Lower leg skin (tissue), 4 donors: ENCODE results near the gene SCARB2. TPM values are rescaled to one million over a fixed set of nuclear protein-coding genes. Genes with fewer than 3 reads are reported as not detected.

ENCODE experiments used
- DNase-seq, 2 donors: peaks; one replicate each; pipeline ENCODE4 v3.0.0-alpha.2; 2019; ENCODE audit warnings: low spot score in 2 of 2
- H3K4me3 ChIP-seq: fragments of 200-600 bp; sonication (generic); 2 replicates; pipeline ENCODE4 v1.5.1; 2017; ENCODE audit warnings: mild to moderate bottlenecking, low read depth; ENCODE audit not compliant: poor library complexity, severe bottlenecking
- CTCF ChIP-seq, 3 donors: fragments of 450-650 bp; IDR thresholded peaks; one replicate each; pipeline ENCODE4 v1.5.1; 2016; ENCODE audit warnings: antibody characterized with exemption in 3 of 3, mild to moderate bottlenecking in 3 of 3, moderate library complexity in 2 of 3
- POLR2A ChIP-seq, 2 donors: fragments of 450-650 bp; IDR thresholded peaks; one replicate each; pipeline ENCODE4 v1.6.1; 2016 to 2017; ENCODE audit warnings: antibody characterized with exemption in 2 of 2, mild to moderate bottlenecking in 1 of 2, moderate library complexity in 1 of 2
- WGBS, 2 donors: methylation state at CpG; one replicate each; pipeline ENCODE4 v1.1.5; 2018; 5-methylcytosine and 5-hydroxymethylcytosine counted together
- intact Hi-C: fragments of 100-400 bp; cut with DNase I; formaldehyde crosslinking; loops from one replicate; pipeline ENCODE4 v1.15.0; 2023; ENCODE audit warnings: low total_unique reads
- total RNA-seq, 4 donors: library from RNA; depleted of rRNA; stranded (reverse); fragments of >200 nt; gene quantifications; one replicate each; pipeline ENCODE4 v1.1.0, GENCODE V29; 2016

SCARB2 gene
- total RNA-seq, 4 donors from 2014 or later = 74.9 to 111 (median 82.8) TPM

- no peak for DNase-seq
- no peak for TF ChIP-seq POLR2A (IDR thresholded peaks at IDR 0.05)
- TF ChIP-seq CTCF (IDR thresholded peaks at IDR 0.05) = no peak
- no peak overlapping the region for H3K4me3 ChIP-seq
- intact Hi-C loops = no loop called here
- WGBS, 2 donors = 90 to 100% methylated on average over 1 of the region's 1 CpG
Measured at GRCh38 chr4:76175336-76175735, 38.3 kb downstream of the SCARB2 start.

- intact Hi-C loops = no loop called here
- H3K4me3 ChIP-seq = no peak overlapping the region
- no peak for DNase-seq
- WGBS, 2 donors = 84 to 88% methylated on average over 6 of the region's 6 CpGs
- TF ChIP-seq CTCF (IDR thresholded peaks at IDR 0.05) = no peak
- no peak for TF ChIP-seq POLR2A (IDR thresholded peaks at IDR 0.05)
Measured at GRCh38 chr4:76174216-76174615, 39.4 kb downstream of the SCARB2 start.

DNA sequence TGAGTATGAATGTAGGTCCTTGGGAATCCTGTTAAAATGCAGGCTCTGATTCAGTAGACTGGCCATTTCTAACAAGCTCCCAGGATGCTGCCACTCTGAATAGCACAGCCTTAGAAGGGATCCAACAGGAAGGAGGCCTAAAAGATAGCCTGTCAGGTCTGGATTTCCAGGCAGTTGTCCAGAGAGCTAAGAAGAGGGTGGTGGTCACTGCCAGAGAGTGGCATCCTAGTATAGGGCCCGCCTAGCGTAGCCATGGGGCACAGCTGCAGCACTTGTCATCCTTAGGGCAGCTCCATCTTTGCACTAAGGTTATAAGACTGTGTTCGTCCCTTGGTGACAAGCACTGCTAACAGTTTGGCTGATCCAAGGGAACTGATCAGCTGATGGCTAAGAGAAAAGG, 44.9 kb downstream of the SCARB2 start:
- no peak for TF ChIP-seq CTCF (IDR thresholded peaks at IDR 0.05)
- no peak for TF ChIP-seq POLR2A (IDR thresholded peaks at IDR 0.05)
- WGBS, 2 donors = 97 to 98% methylated on average over 3 of the region's 3 CpGs
- no peak overlapping the region for H3K4me3 ChIP-seq
- intact Hi-C loops = no loop called here
- DNase-seq = no peak

- TF ChIP-seq POLR2A (IDR thresholded peaks at IDR 0.05) (no peak), CTCF (IDR thresholded peaks at IDR 0.05) (no peak)
- no peak for DNase-seq
- 88 to 91% methylated on average over 3 of the region's 3 CpGs for WGBS, 2 donors
- H3K4me3 ChIP-seq = no peak overlapping the region
- intact Hi-C loops = no loop called here
Measured at GRCh38 chr4:76166480-76166879, 47.1 kb downstream of the SCARB2 start.

DNA sequence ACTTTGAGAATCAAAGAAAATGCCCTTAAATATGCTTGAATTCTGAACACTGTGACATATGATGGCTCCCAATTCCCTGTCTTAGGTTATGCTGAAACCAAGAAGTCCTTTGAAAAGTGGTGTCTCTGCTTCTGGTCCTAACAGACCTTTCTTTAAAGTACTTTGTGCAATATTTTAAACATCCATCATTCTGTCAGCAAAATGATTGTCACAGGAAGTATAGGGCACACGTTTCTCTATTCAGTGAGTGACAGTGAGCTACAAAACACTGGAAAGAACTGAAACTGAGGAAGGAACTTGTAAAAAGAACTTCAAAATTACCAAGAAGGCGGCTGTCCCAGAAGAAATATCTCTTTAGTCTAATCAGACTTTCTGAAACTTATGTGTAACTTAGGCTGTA, 53.3 kb downstream of the SCARB2 start:
- intact Hi-C loops = no loop called here
- WGBS, 2 donors = 16 to 46% methylated on average over 2 of the region's 2 CpGs
- H3K4me3 ChIP-seq = no peak overlapping the region
- no peak for DNase-seq
- TF ChIP-seq CTCF (IDR thresholded peaks at IDR 0.05) = no peak
- TF ChIP-seq POLR2A (IDR thresholded peaks at IDR 0.05) = no peak

DNA sequence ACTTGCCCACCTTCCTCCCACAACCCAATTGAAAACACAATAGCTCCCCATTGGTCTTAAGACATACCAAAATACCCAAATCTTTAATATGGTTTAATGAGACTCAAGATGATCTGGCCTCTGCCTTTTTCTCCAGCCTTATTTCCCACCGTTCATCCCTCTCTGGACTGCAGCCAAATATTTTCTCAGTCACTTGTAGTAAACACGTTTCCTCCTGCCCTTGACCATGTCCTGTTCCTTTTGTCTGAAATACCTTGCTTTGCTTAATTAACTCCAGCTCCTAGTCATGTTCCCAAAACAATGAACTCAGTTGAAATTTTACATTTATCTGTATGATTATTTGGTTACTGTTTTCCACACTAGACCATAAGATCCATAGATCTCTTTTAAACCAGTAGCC, 57.0 kb downstream of the SCARB2 start:
- no peak overlapping the region for H3K4me3 ChIP-seq
- no peak for DNase-seq
- intact Hi-C loops = no loop called here
- TF ChIP-seq CTCF (IDR thresholded peaks at IDR 0.05) (no peak), POLR2A (IDR thresholded peaks at IDR 0.05) (no peak)
- WGBS, 2 donors = 10 to 17% methylated on average over 2 of the region's 2 CpGs
